Measurements from ENCODE around the gene NEK10.

DNA sequence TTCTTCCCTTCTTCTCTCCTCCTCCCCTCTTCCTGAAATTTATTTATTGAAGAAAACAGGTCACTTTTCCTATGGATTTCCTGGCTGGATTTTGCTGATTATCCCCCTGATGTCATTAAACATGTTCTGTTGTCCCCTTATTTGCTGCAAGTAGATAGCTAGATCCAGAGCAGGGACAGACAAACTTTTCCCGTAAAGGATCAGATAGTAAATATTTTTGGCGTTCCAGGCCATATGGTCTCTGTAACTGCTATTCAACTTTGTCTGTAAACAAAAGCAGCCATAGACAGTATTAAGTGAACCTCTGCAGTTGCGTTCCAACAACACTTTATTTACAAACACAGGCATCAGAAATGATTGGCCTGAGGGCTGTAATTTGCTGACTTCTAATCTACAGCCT is 241.3 kb downstream of the NEK10 start:
- TF ChIP-seq EZH2 (IDR thresholded peaks at IDR 0.05; ENCODE audit: borderline replicate concordance, insufficient read depth, low read depth, low read length, poor library complexity, severe bottlenecking): no peak
- TF ChIP-seq, protein P1, sequence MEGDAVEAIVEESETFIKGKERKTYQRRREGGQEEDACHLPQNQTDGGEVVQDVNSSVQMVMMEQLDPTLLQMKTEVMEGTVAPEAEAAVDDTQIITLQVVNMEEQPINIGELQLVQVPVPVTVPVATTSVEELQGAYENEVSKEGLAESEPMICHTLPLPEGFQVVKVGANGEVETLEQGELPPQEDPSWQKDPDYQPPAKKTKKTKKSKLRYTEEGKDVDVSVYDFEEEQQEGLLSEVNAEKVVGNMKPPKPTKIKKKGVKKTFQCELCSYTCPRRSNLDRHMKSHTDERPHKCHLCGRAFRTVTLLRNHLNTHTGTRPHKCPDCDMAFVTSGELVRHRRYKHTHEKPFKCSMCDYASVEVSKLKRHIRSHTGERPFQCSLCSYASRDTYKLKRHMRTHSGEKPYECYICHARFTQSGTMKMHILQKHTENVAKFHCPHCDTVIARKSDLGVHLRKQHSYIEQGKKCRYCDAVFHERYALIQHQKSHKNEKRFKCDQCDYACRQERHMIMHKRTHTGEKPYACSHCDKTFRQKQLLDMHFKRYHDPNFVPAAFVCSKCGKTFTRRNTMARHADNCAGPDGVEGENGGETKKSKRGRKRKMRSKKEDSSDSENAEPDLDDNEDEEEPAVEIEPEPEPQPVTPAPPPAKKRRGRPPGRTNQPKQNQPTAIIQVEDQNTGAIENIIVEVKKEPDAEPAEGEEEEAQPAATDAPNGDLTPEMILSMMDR (IDR thresholded peaks at IDR 0.05): no peak

Data from B cell (primary cell).